ENCODE data around the gene AFAP1. TPM values are rescaled to one million over a fixed set of nuclear protein-coding genes. Genes with fewer than 3 reads are reported as not detected.

AFAP1 gene
- total RNA-seq, 1 experiment from 2014 or later = 11.3 TPM

GRCh38 chr4:7714738-7715137, 224.9 kb downstream of the AFAP1 start:
- Histone ChIP-seq H3K36me3 (replicated peaks; ENCODE audit: control insufficient read depth, insufficient read depth, low read length) (no peaks in the 10 kb centered on the region), H3K4me3 (ENCODE audit: insufficient read depth, low read depth, low read length) (no peak overlapping the region), H3K27me3 (ENCODE audit: control insufficient read depth, insufficient read depth, low read length) (no peaks in the 10 kb centered on the region)
- DNase-seq = no peak

GRCh38 chr4:7714176-7714575, 225.5 kb downstream of the AFAP1 start:
- H3K36me3 ChIP-seq (replicated peaks; ENCODE audit: control insufficient read depth, insufficient read depth, low read length) = no peaks in the 10 kb centered on the region
- H3K27me3 ChIP-seq (ENCODE audit: control insufficient read depth, insufficient read depth, low read length) = no peaks in the 10 kb centered on the region
- H3K4me3 ChIP-seq (ENCODE audit: insufficient read depth, low read depth, low read length) = no peak overlapping the region
- DNase-seq = no peak

- H3K36me3 ChIP-seq (replicated peaks; ENCODE audit: control insufficient read depth, insufficient read depth, low read length) = no peaks in the 10 kb centered on the region
- no peaks in the 10 kb centered on the region for H3K27me3 ChIP-seq (ENCODE audit: control insufficient read depth, insufficient read depth, low read length)
- no peak overlapping the region for H3K4me3 ChIP-seq (ENCODE audit: insufficient read depth, low read depth, low read length)
- no peak for DNase-seq
Measured at GRCh38 chr4:7713757-7714156, 225.9 kb downstream of the AFAP1 start.

GRCh38 chr4:7712021-7712671, 227.5 kb downstream of the AFAP1 start:
- Histone ChIP-seq H3K4me3 (ENCODE audit: insufficient read depth, low read depth, low read length) (no peak overlapping the region), H3K36me3 (replicated peaks; ENCODE audit: control insufficient read depth, insufficient read depth, low read length) (no peaks in the 10 kb centered on the region), H3K27me3 (ENCODE audit: control insufficient read depth, insufficient read depth, low read length) (no peaks in the 10 kb centered on the region)
- DNase-seq = no peak

GRCh38 chr4:7711307-7711963, 228.2 kb downstream of the AFAP1 start:
- H3K4me3 ChIP-seq (ENCODE audit: insufficient read depth, low read depth, low read length) = no peak overlapping the region
- DNase-seq = no peak
- no peaks in the 10 kb centered on the region for H3K27me3 ChIP-seq (ENCODE audit: control insufficient read depth, insufficient read depth, low read length)
- no peaks in the 10 kb centered on the region for H3K36me3 ChIP-seq (replicated peaks; ENCODE audit: control insufficient read depth, insufficient read depth, low read length)

- H3K27me3 ChIP-seq (ENCODE audit: control insufficient read depth, insufficient read depth, low read length) = no peaks in the 10 kb centered on the region
- H3K4me3 ChIP-seq (ENCODE audit: insufficient read depth, low read depth, low read length) = no peak overlapping the region
- no peaks in the 10 kb centered on the region for H3K36me3 ChIP-seq (replicated peaks; ENCODE audit: control insufficient read depth, insufficient read depth, low read length)
- no peak for DNase-seq
Measured at GRCh38 chr4:7710576-7711306, 228.9 kb downstream of the AFAP1 start.

- Histone ChIP-seq H3K27me3 (ENCODE audit: control insufficient read depth, insufficient read depth, low read length) (no peaks in the 10 kb centered on the region), H3K36me3 (replicated peaks; ENCODE audit: control insufficient read depth, insufficient read depth, low read length) (no peaks in the 10 kb centered on the region), H3K4me3 (ENCODE audit: insufficient read depth, low read depth, low read length) (no peak overlapping the region)
- no peak for DNase-seq
Measured at GRCh38 chr4:7710126-7710525, 229.5 kb downstream of the AFAP1 start.

- H3K36me3 ChIP-seq (replicated peaks; ENCODE audit: control insufficient read depth, insufficient read depth, low read length) = no peaks in the 10 kb centered on the region
- DNase-seq = no peak
- no peak overlapping the region for H3K4me3 ChIP-seq (ENCODE audit: insufficient read depth, low read depth, low read length)
Measured at GRCh38 chr4:7709431-7709830, 230.2 kb downstream of the AFAP1 start.

GRCh38 chr4:7708981-7709380, 230.7 kb downstream of the AFAP1 start:
- Histone ChIP-seq H3K36me3 (replicated peaks; ENCODE audit: control insufficient read depth, insufficient read depth, low read length) (no peaks in the 10 kb centered on the region), H3K4me3 (ENCODE audit: insufficient read depth, low read depth, low read length) (no peak overlapping the region), H3K27me3 (ENCODE audit: control insufficient read depth, insufficient read depth, low read length) (no peaks in the 10 kb centered on the region)
- DNase-seq = no peak

More at GRCh38 chr4:7709431-7709830, 230.2 kb downstream of the AFAP1 start:
- no peaks in the 10 kb centered on the region for H3K27me3 ChIP-seq (ENCODE audit: control insufficient read depth, insufficient read depth, low read length)

Other genes starting within 250 kb of the AFAP1 start
- 1.6 and 1.9 TPM in 2 replicates for gene ABLIM2, start 219.0 kb upstream of the AFAP1 start, total RNA-seq (2014; rRNA removed; shearing (Covaris generic))